NCI-H446 (cell line): ENCODE measurements around the gene CIAO3.
A peak's percentile ranks its signal among the peaks of the same experiment; 100 is the strongest.
"Not testable (repeated sequence)": the region's sequence is repeated elsewhere in the genome, so short reads cannot be mapped to it uniquely, and the experiment has no call there.

ENCODE experiments used
- DNase-seq, 2 experiments: peaks; one replicate each; lab custom pipeline; 2025; lab: John Stamatoyannopoulos, UW

The CIAO3 gene

GRCh38 chr16:693364-693763, 47.4 kb downstream of the CIAO3 start:
- no peak for DNase-seq

- DNase-seq, result no peak
These were observed 48.3 kb downstream of the CIAO3 start for GRCh38 chr16:692356-693108.

- not testable (repeated sequence) for DNase-seq
These were observed 49.6 kb downstream of the CIAO3 start for GRCh38 chr16:691242-691641.

- no peak for DNase-seq
These were observed 51.5 kb downstream of the CIAO3 start for GRCh38 chr16:689175-689897.

GRCh38 chr16:687499-687898, 53.3 kb downstream of the CIAO3 start:
- no peak for DNase-seq

- DNase-seq, result no peak
These were observed 54.1 kb downstream of the CIAO3 start for GRCh38 chr16:686459-687260.

- peak in 1 of 2 experiments; percentile 27 for DNase-seq
These were observed 54.8 kb downstream of the CIAO3 start for GRCh38 chr16:685967-686366.

GRCh38 chr16:684961-685696, 55.7 kb downstream of the CIAO3 start:
- no peak for DNase-seq

GRCh38 chr16:684071-684794, 56.6 kb downstream of the CIAO3 start, which contains the start of gene JMJD8:
TSS of gene JMJD8 (minus strand) at chr16:684334. CDS start at chr16:684319, 15 bp downstream.
- DNase-seq, result peak; percentile 82 to 97

GRCh38 chr16:683396-684070, 57.3 kb downstream of the CIAO3 start:
- no peak for DNase-seq

GRCh38 chr16:682493-683395, 58.1 kb downstream of the CIAO3 start:
- no peak for DNase-seq

GRCh38 chr16:681746-682427, 58.9 kb downstream of the CIAO3 start:
- DNase-seq, result no peak

GRCh38 chr16:680967-681745, 59.6 kb downstream of the CIAO3 start:
- peak; percentile 20 to 56 for DNase-seq

- DNase-seq, result no peak
These were observed 60.2 kb downstream of the CIAO3 start for GRCh38 chr16:680625-680945.

- peak; percentile 78 to 92 for DNase-seq
These were observed 60.8 kb downstream of the CIAO3 start, which contains the start of gene STUB1 for GRCh38 chr16:679814-680624. TSS of gene STUB1 (plus strand) at chr16:680410. CDS start at chr16:680526, 116 bp downstream.
